T-helper 9 cell (primary cell): ENCODE measurements around the gene DOCK9.
"Not testable (repeated sequence)": the region's sequence is repeated elsewhere in the genome, so short reads cannot be mapped to it uniquely, and the experiment has no call there.

Experiments
- DNase-seq: peaks from one replicate; pipeline ENCODE4 v3.0.0-alpha.2; 2020

The DOCK9 gene

GRCh38 chr13:98915981-98916380 lies 61.9 kb downstream of the DOCK9 start:
- no peak for DNase-seq

GRCh38 chr13:98915563-98915962 lies 62.3 kb downstream of the DOCK9 start:
- DNase-seq = no peak

- no peak for DNase-seq
Measured at GRCh38 chr13:98913741-98914140, 64.1 kb downstream of the DOCK9 start.

GRCh38 chr13:98912846-98913245 lies 65.0 kb downstream of the DOCK9 start:
- no peak for DNase-seq

- DNase-seq = no peak
Measured at GRCh38 chr13:98910501-98910951, 67.3 kb downstream of the DOCK9 start.

GRCh38 chr13:98909016-98909415 lies 68.8 kb downstream of the DOCK9 start:
- DNase-seq = no peak

GRCh38 chr13:98906746-98907502 lies 70.9 kb downstream of the DOCK9 start:
- DNase-seq = no peak

GRCh38 chr13:98905199-98905598 lies 72.7 kb downstream of the DOCK9 start:
- DNase-seq = no peak

GRCh38 chr13:98900442-98900841 lies 77.4 kb downstream of the DOCK9 start:
- DNase-seq = no peak

- no peak for DNase-seq
Measured at GRCh38 chr13:98897706-98898105, 80.2 kb downstream of the DOCK9 start.

- DNase-seq = no peak
Measured at GRCh38 chr13:98896868-98897144, 81.1 kb downstream of the DOCK9 start.

- DNase-seq = no peak
Measured at GRCh38 chr13:98896083-98896867, 81.6 kb downstream of the DOCK9 start.

- not testable (repeated sequence) for DNase-seq
Measured at GRCh38 chr13:98894814-98895213, 83.0 kb downstream of the DOCK9 start.

GRCh38 chr13:98893371-98893770 lies 84.5 kb downstream of the DOCK9 start:
- no peak for DNase-seq

GRCh38 chr13:98892821-98893220 lies 85.0 kb downstream of the DOCK9 start:
- no peak for DNase-seq

GRCh38 chr13:98892077-98892476 lies 85.8 kb downstream of the DOCK9 start:
- DNase-seq = no peak

GRCh38 chr13:98890925-98891324 lies 86.9 kb downstream of the DOCK9 start:
- DNase-seq = no peak

GRCh38 chr13:98890186-98890585 lies 87.7 kb downstream of the DOCK9 start:
- no peak for DNase-seq

- no peak for DNase-seq
Measured at GRCh38 chr13:98889419-98890085, 88.3 kb downstream of the DOCK9 start.

GRCh38 chr13:98888890-98889279 lies 89.0 kb downstream of the DOCK9 start:
- no peak for DNase-seq

- no peak for DNase-seq
Measured at GRCh38 chr13:98888222-98888889, 89.5 kb downstream of the DOCK9 start.

GRCh38 chr13:98886587-98887230 lies 91.2 kb downstream of the DOCK9 start:
- no peak for DNase-seq

- DNase-seq = no peak
Measured at GRCh38 chr13:98885600-98885999, 92.3 kb downstream of the DOCK9 start.
